GM06990 (cell line): ENCODE results near the gene OR8D2.

Experiments
- DNase-seq: peaks from one replicate; pipeline ENCODE4 v3.0.0-alpha.2; 2011; ENCODE audit not compliant: insufficient read length; ENCODE audit errors: extremely low read depth
- H3K27me3 ChIP-seq: replicated peaks from 2 replicates; pipeline ENCODE4 v1.6.0; 2011; ENCODE audit warnings: low read length; ENCODE audit not compliant: control insufficient read depth, insufficient read depth
- H3K36me3 ChIP-seq: 2 replicates; pipeline ENCODE4 v1.5.1; 2011; ENCODE audit warnings: low read length; ENCODE audit not compliant: control insufficient read depth, insufficient read depth
- H3K4me3 ChIP-seq: replicated peaks from 2 replicates; pipeline ENCODE4 v1.5.1; 2011; ENCODE audit warnings: low read depth, mild to moderate bottlenecking, control low read depth, low read length
- CTCF ChIP-seq: IDR thresholded peaks from 2 replicates; pipeline ENCODE4 v1.5.1; 2011; ENCODE audit warnings: low read length, control low read depth, mild to moderate bottlenecking, inconsistent platforms; ENCODE audit not compliant: insufficient read depth, poor library complexity, severe bottlenecking

OR8D2 gene

GRCh38 chr11:124313849-124314248 is 6.1 kb downstream of the OR8D2 start, which contains the start of gene OR8D1:
OR8D1 (minus strand) TSS chr11:124313949; CDS start chr11:124310766, 3,183 bp downstream.
- DNase-seq = no peak
- no peak for TF ChIP-seq CTCF
- no peaks in the 10 kb centered on the region for H3K36me3 ChIP-seq
- no peak within 1 kb of the TSS for H3K4me3 ChIP-seq
- H3K27me3 ChIP-seq = no peaks in the 10 kb centered on the region

- no peak for TF ChIP-seq CTCF
- H3K36me3 ChIP-seq = no peaks in the 10 kb centered on the region
- no peaks in the 10 kb centered on the region for H3K27me3 ChIP-seq
- DNase-seq = no peak
- no peak overlapping the region for H3K4me3 ChIP-seq
Measured at GRCh38 chr11:124313131-124313530, 6.9 kb downstream of the OR8D2 start.

- no peak for TF ChIP-seq CTCF
- Histone ChIP-seq H3K36me3 (no peaks in the 10 kb centered on the region), H3K4me3 (no peak overlapping the region), H3K27me3 (no peaks in the 10 kb centered on the region)
- no peak for DNase-seq
Measured at GRCh38 chr11:124311670-124312069, 8.3 kb downstream of the OR8D2 start.

- DNase-seq = no peak
- no peak for TF ChIP-seq CTCF
- H3K27me3 ChIP-seq = no peaks in the 10 kb centered on the region
- H3K4me3 ChIP-seq = no peak overlapping the region
- no peaks in the 10 kb centered on the region for H3K36me3 ChIP-seq
Measured at GRCh38 chr11:124311269-124311668, 8.7 kb downstream of the OR8D2 start.

GRCh38 chr11:124310721-124311120 is 9.3 kb downstream of the OR8D2 start:
- no peaks in the 10 kb centered on the region for H3K36me3 ChIP-seq
- no peak for TF ChIP-seq CTCF
- H3K4me3 ChIP-seq = no peak overlapping the region
- no peak for DNase-seq
- no peaks in the 10 kb centered on the region for H3K27me3 ChIP-seq

- no peaks in the 10 kb centered on the region for H3K36me3 ChIP-seq
- no peak for DNase-seq
- TF ChIP-seq CTCF = no peak
- H3K4me3 ChIP-seq = no peak overlapping the region
- H3K27me3 ChIP-seq = no peaks in the 10 kb centered on the region; the same call in 1 of the 2 replicates
Measured at GRCh38 chr11:124307093-124307492, 12.9 kb downstream of the OR8D2 start.
